HuH-7.5 (cell line): ENCODE results near the gene NINJ2.
"Not testable (repeated sequence)": the region's sequence is repeated elsewhere in the genome, so short reads cannot be mapped to it uniquely, and the experiment has no call there.

Source experiments
- DNase-seq: peaks from one replicate; pipeline ENCODE4 v3.0.0; 2011; ENCODE audit warnings: low spot score

NINJ2 gene

GRCh38 chr12:663293-663871 lies at the start of gene NINJ2:
TSS of gene NINJ2 (minus strand) at chr12:663445. CDS start at chr12:663360, 85 bp downstream.
- no peak for DNase-seq

- DNase-seq, result no peak
Measured at GRCh38 chr12:712172-712863, 49.1 kb upstream of the NINJ2 start.

GRCh38 chr12:709455-710020 lies 46.3 kb upstream of the NINJ2 start:
- DNase-seq, result no peak

GRCh38 chr12:708084-708483 lies 44.8 kb upstream of the NINJ2 start:
- not testable (repeated sequence) for DNase-seq

GRCh38 chr12:704516-705242 lies 41.4 kb upstream of the NINJ2 start:
- no peak for DNase-seq

- DNase-seq, result no peak
Measured at GRCh38 chr12:701896-702539, 38.8 kb upstream of the NINJ2 start.

- no peak for DNase-seq
Measured at GRCh38 chr12:700016-700415, 36.8 kb upstream of the NINJ2 start.

- not testable (repeated sequence) for DNase-seq
Measured at GRCh38 chr12:698222-698621, 35.0 kb upstream of the NINJ2 start.

GRCh38 chr12:697481-697880 lies 34.2 kb upstream of the NINJ2 start:
- DNase-seq, result no peak

GRCh38 chr12:694734-695503 lies 31.7 kb upstream of the NINJ2 start:
- peak; percentile 29 for DNase-seq

- DNase-seq, result no peak
Measured at GRCh38 chr12:693934-694533, 30.8 kb upstream of the NINJ2 start.

GRCh38 chr12:692274-692673 lies 29.0 kb upstream of the NINJ2 start:
- DNase-seq, result no peak

- no peak for DNase-seq
Measured at GRCh38 chr12:690466-690865, 27.2 kb upstream of the NINJ2 start.

GRCh38 chr12:685388-685787 lies 22.1 kb upstream of the NINJ2 start:
- no peak for DNase-seq

GRCh38 chr12:684416-684815 lies 21.2 kb upstream of the NINJ2 start:
- no peak for DNase-seq

- no peak for DNase-seq
Measured at GRCh38 chr12:681568-682256, 18.5 kb upstream of the NINJ2 start.

- no peak for DNase-seq
Measured at GRCh38 chr12:678747-679712, 15.8 kb upstream of the NINJ2 start.

GRCh38 chr12:675562-675961 lies 12.3 kb upstream of the NINJ2 start:
- DNase-seq, result no peak

- DNase-seq, result no peak
Measured at GRCh38 chr12:674272-674781, 11.1 kb upstream of the NINJ2 start.
